Fibroblast of the aortic adventitia (primary cell): Measurements from ENCODE around the gene PODXL2. TPM values are rescaled to one million over a fixed set of nuclear protein-coding genes. Genes with fewer than 3 reads are reported as not detected.

Source experiments
- DNase-seq: peaks from one replicate; pipeline ENCODE4 v3.0.0-alpha.2; 2010; ENCODE audit warnings: low read depth
- H3K4me3 ChIP-seq: 2 replicates; pipeline ENCODE4 v1.5.1; 2011; ENCODE audit warnings: low read depth, mild to moderate bottlenecking, control low read depth, low read length, moderate library complexity
- CTCF ChIP-seq: IDR thresholded peaks from 2 replicates; pipeline ENCODE4 v1.5.1; 2011; ENCODE audit warnings: mild to moderate bottlenecking, low read length, control low read depth, inconsistent platforms; ENCODE audit not compliant: insufficient read depth
- total RNA-seq: library from RNA; depleted of rRNA; stranded (reverse); fragments of >200 nt; gene quantifications from 2 replicates; pipeline ENCODE4 v1.2.3, GENCODE V29; 2012; ENCODE audit warnings: low replicate concordance

Gene PODXL2
- total RNA-seq, 1 donor: 1.3 TPM

GRCh38 chr3:127588806-127589577 is 40.0 kb upstream of the PODXL2 start:
- H3K4me3 ChIP-seq: peak overlapping the region; percentile 88
- TF ChIP-seq CTCF: no peak
- peak; percentile 67 for DNase-seq

- no peak for DNase-seq
- TF ChIP-seq CTCF: no peak
- peak overlapping the region; percentile 88 for H3K4me3 ChIP-seq
Observed at GRCh38 chr3:127589600-127590281, 39.2 kb upstream of the PODXL2 start.

GRCh38 chr3:127590282-127590592 is 38.7 kb upstream of the PODXL2 start:
- peak overlapping the region; percentile 88 for H3K4me3 ChIP-seq
- TF ChIP-seq CTCF: no peak

GRCh38 chr3:127590593-127591465 is 38.2 kb upstream of the PODXL2 start, which contains the start of gene TPRA1:
TSS of gene TPRA1 (minus strand) at chr3:127590733. CDS start at chr3:127580146, 10,587 bp downstream.
- TF ChIP-seq CTCF: no peak
- DNase-seq: peak; percentile 99
- peak within 1 kb of the TSS; percentile 88 for H3K4me3 ChIP-seq

More at GRCh38 chr3:127590282-127590592, 38.7 kb upstream of the PODXL2 start:
- DNase-seq: no peak

- no peak for TF ChIP-seq CTCF
- no peak overlapping the region for H3K4me3 ChIP-seq
- no peak for DNase-seq
Observed at GRCh38 chr3:127593178-127593577, 35.8 kb upstream of the PODXL2 start.

GRCh38 chr3:127595303-127595702 is 33.7 kb upstream of the PODXL2 start:
- no peak overlapping the region for H3K4me3 ChIP-seq
- no peak for TF ChIP-seq CTCF
- DNase-seq: no peak
